Measurements from ENCODE around the gene TSPO2.

GRCh38 chr6:41062056-41062455 is 19.8 kb downstream of the TSPO2 start:
- no peak for TF ChIP-seq CTCF (conservative IDR thresholded peaks at IDR 0.05)
- TF ChIP-seq EZH2 (IDR thresholded peaks at IDR 0.05; ENCODE audit: low read depth) = no peak

All from PC-9 (cell line).